Fibroblast of lung (primary cell): ENCODE measurements around the gene RIN3.

ENCODE experiments used
- CTCF ChIP-seq, 2 donors: IDR thresholded peaks in 1 of 2; conservative IDR thresholded peaks in 1 of 2; 1 replicate in 1 of 2; 2 replicates in 1 of 2; pipeline ENCODE4 v1.5.1; 2011 to 2012; ENCODE audit warnings: low read length in 2 of 2, control low read depth in 1 of 2, inconsistent platforms in 1 of 2, low read depth in 1 of 2, mild to moderate bottlenecking in 1 of 2
- EZH2 ChIP-seq: IDR thresholded peaks from 2 replicates; pipeline ENCODE4 v1.5.1; 2012; ENCODE audit warnings: low read length, control low read depth, mild to moderate bottlenecking; ENCODE audit errors: missing control alignments

GRCh38 chr14:92638266-92638665, 124.7 kb downstream of the RIN3 start:
- TF ChIP-seq EZH2 (no peak), CTCF (conservative IDR thresholded peaks at IDR 0.05 in 1 of 2, IDR thresholded peaks at IDR 0.05 in 1 of 2; ENCODE audit: low read depth in 1 of 2, low read length in 2 of 2) (no peak)
